HEK293 (cell line): ENCODE measurements around the gene NUDT4.

Experiments
- CTCF ChIA-PET: fragments of 350-600 bp; formaldehyde crosslinking; extraction: SDS; loops from one replicate; lab custom pipeline; 2021; ENCODE audit warnings: antibody characterized with exemption; lab: Yijun Ruan, JAX
- POLR2A ChIA-PET: fragments of 300-600 bp; formaldehyde crosslinking; extraction: SDS; loops from one replicate; lab custom pipeline; 2020; ENCODE audit warnings: antibody characterized with exemption, inconsistent platforms; lab: Yijun Ruan, JAX
- H3K27ac ChIP-seq: fragments of 200-500 bp; sonication (Bioruptor generic); 2 replicates; pipeline ENCODE4 v1.5.1; 2014; ENCODE audit warnings: low read depth, low read length, control low read depth, inconsistent platforms; ENCODE audit errors: extremely low read depth
- H3K36me3 ChIP-seq, 2 experiments: fragments of 200-500 bp in 1 of 2; sonication (Bioruptor generic) in 1 of 2; 1 replicate in 1 of 2; 2 replicates in 1 of 2; pipeline ENCODE4 v1.5.1; 2014 to 2017; ENCODE audit warnings: inconsistent platforms in 2 of 2, low read length in 2 of 2; ENCODE audit not compliant: control insufficient read depth in 2 of 2, insufficient read depth in 1 of 2
- H3K4me1 ChIP-seq: fragments of 200-500 bp; sonication (Bioruptor generic); 2 replicates; pipeline ENCODE4 v1.5.1; 2014; ENCODE audit warnings: mild to moderate bottlenecking, low read length, inconsistent platforms; ENCODE audit not compliant: control insufficient read depth, insufficient read depth
- H3K4me3 ChIP-seq: 2 replicates; pipeline ENCODE4 v1.5.1; 2011; ENCODE audit warnings: low read depth, mild to moderate bottlenecking, control low read depth, low read length, moderate library complexity
- H3K9me3 ChIP-seq: fragments of 200-500 bp; sonication (Bioruptor generic); 2 replicates; pipeline ENCODE4 v1.5.1; 2014; ENCODE audit warnings: low read depth, low read length, inconsistent platforms; ENCODE audit not compliant: control insufficient read depth, insufficient read depth
- FEZF1 ChIP-seq: fragments of 450-650 bp; formaldehyde crosslinking; IDR thresholded peaks from 2 replicates; pipeline ENCODE4 v1.5.1; 2016; ENCODE audit warnings: missing biosample characterization, missing genetic modification characterization
- GLI4 ChIP-seq: fragments of 450-650 bp; formaldehyde crosslinking; IDR thresholded peaks from 2 replicates; pipeline ENCODE4 v1.5.1; 2016; ENCODE audit warnings: missing biosample characterization, missing genetic modification characterization
- GLIS2 ChIP-seq: fragments of 450-650 bp; formaldehyde crosslinking; IDR thresholded peaks from 2 replicates; pipeline ENCODE4 v1.5.1; 2016; ENCODE audit warnings: missing biosample characterization, missing genetic modification characterization
- HOXC10 ChIP-seq: sonication (generic); formaldehyde crosslinking; IDR thresholded peaks from 2 replicates; pipeline ENCODE4 v1.8.1; 2023; ENCODE audit warnings: mild to moderate bottlenecking, missing genetic modification reagents
- KLF9 ChIP-seq: fragments of 450-650 bp; formaldehyde crosslinking; IDR thresholded peaks from 2 replicates; pipeline ENCODE4 v1.5.1; 2016; ENCODE audit warnings: missing biosample characterization, missing genetic modification characterization, low read depth
- PATZ1 ChIP-seq: fragments of 450-650 bp; formaldehyde crosslinking; IDR thresholded peaks from 2 replicates; pipeline ENCODE4 v1.5.1; 2016; ENCODE audit warnings: missing biosample characterization, missing genetic modification characterization
- SCRT2 ChIP-seq: fragments of 450-650 bp; formaldehyde crosslinking; IDR thresholded peaks from 2 replicates; pipeline ENCODE4 v1.5.1; 2016; ENCODE audit warnings: missing biosample characterization, missing genetic modification characterization
- SP2 ChIP-seq: fragments of 450-650 bp; formaldehyde crosslinking; IDR thresholded peaks from 2 replicates; pipeline ENCODE4 v1.5.1; 2016; ENCODE audit warnings: missing biosample characterization, missing genetic modification characterization
- SP3 ChIP-seq: fragments of 450-650 bp; formaldehyde crosslinking; IDR thresholded peaks from 2 replicates; pipeline ENCODE4 v1.5.1; 2016; ENCODE audit warnings: missing biosample characterization, missing genetic modification characterization
- WT1 ChIP-seq: fragments of 450-650 bp; formaldehyde crosslinking; IDR thresholded peaks from 2 replicates; pipeline ENCODE4 v1.5.1; 2016; ENCODE audit warnings: missing biosample characterization, missing genetic modification characterization
- ZBTB1 ChIP-seq: fragments of 450-650 bp; formaldehyde crosslinking; IDR thresholded peaks from 2 replicates; pipeline ENCODE4 v1.5.1; 2016; ENCODE audit warnings: missing biosample characterization, missing genetic modification characterization
- ZBTB20 ChIP-seq: fragments of 450-650 bp; formaldehyde crosslinking; IDR thresholded peaks from 2 replicates; pipeline ENCODE4 v1.5.1; 2016; ENCODE audit warnings: missing biosample characterization, missing genetic modification characterization
- ZBTB44 ChIP-seq: fragments of 450-650 bp; IDR thresholded peaks from 2 replicates; pipeline ENCODE4 v1.5.1; 2018; ENCODE audit warnings: missing biosample characterization, mild to moderate bottlenecking, missing genetic modification characterization
- ZBTB6 ChIP-seq: fragments of 450-650 bp; formaldehyde crosslinking; IDR thresholded peaks from 2 replicates; pipeline ENCODE4 v1.5.1; 2017; ENCODE audit warnings: missing biosample characterization, missing genetic modification characterization
- ZFP69B ChIP-seq: fragments of 450-650 bp; formaldehyde crosslinking; IDR thresholded peaks from 2 replicates; pipeline ENCODE4 v1.5.1; 2016; ENCODE audit warnings: missing biosample characterization, missing genetic modification characterization
- ZIC2 ChIP-seq: fragments of 450-650 bp; formaldehyde crosslinking; IDR thresholded peaks from 2 replicates; pipeline ENCODE4 v1.5.1; 2016; ENCODE audit warnings: missing biosample characterization, missing genetic modification characterization
- ZNF214 ChIP-seq: fragments of 450-650 bp; formaldehyde crosslinking; IDR thresholded peaks from 2 replicates; pipeline ENCODE4 v1.5.1; 2017; ENCODE audit warnings: missing biosample characterization, mild to moderate bottlenecking, missing genetic modification characterization, borderline replicate concordance
- ZNF341 ChIP-seq: fragments of 450-650 bp; formaldehyde crosslinking; IDR thresholded peaks from 2 replicates; pipeline ENCODE4; 2016; ENCODE audit warnings: low read depth, missing biosample characterization, missing genetic modification characterization
- ZNF366 ChIP-seq: fragments of 450-650 bp; formaldehyde crosslinking; conservative IDR thresholded peaks from 2 replicates; pipeline ENCODE4 v1.5.1; 2016; ENCODE audit warnings: missing biosample characterization, missing genetic modification characterization
- ZNF423 ChIP-seq: fragments of 450-650 bp; formaldehyde crosslinking; IDR thresholded peaks from 2 replicates; pipeline ENCODE4 v1.5.1; 2016; ENCODE audit warnings: missing biosample characterization, missing genetic modification characterization
- ZNF433 ChIP-seq: fragments of 450-650 bp; formaldehyde crosslinking; IDR thresholded peaks from 2 replicates; pipeline ENCODE4 v1.5.1; 2016; ENCODE audit warnings: missing biosample characterization, missing genetic modification characterization, low read depth
- ZNF645 ChIP-seq: fragments of 450-650 bp; formaldehyde crosslinking; IDR thresholded peaks from 2 replicates; pipeline ENCODE4; 2016; ENCODE audit warnings: missing biosample characterization, missing genetic modification characterization
- ZNF76 ChIP-seq: fragments of 450-650 bp; formaldehyde crosslinking; IDR thresholded peaks from 2 replicates; pipeline ENCODE4; 2016; ENCODE audit warnings: low read depth, missing biosample characterization, missing genetic modification characterization, borderline replicate concordance

NUDT4 gene

GRCh38 chr12:93440043-93440835, 62.5 kb downstream of the NUDT4 start:
- TF ChIP-seq ZBTB6 (tag by site-specific recombination) (0 out of 2 replicates have a peak, but pooled peaks have one; percentile 9), WT1 (tag by site-specific recombination) (0 out of 2 replicates have a peak, but pooled peaks have one; percentile 14), SCRT2 (tag by site-specific recombination) (0 out of 2 replicates have a peak, but pooled peaks have one; percentile 21), FEZF1 (tag by site-specific recombination) (no peak)
- H3K27ac ChIP-seq = no peak overlapping the region
- CTCF ChIA-PET = interaction anchor here (2.4 kb wide), 1 partner anchor 21 kb away, joined by 11 read pairs; no protein-coding TSS in a partner anchor
- H3K4me1 ChIP-seq = peaks cover 27% of the 10 kb centered on the region
- POLR2A ChIA-PET = no interaction called here
- H3K36me3 ChIP-seq = no peaks in the 10 kb centered on the region
- no peaks in the 10 kb centered on the region for H3K9me3 ChIP-seq
- H3K4me3 ChIP-seq = peak overlapping the region; percentile 97

GRCh38 chr12:93441081-93441616, 63.4 kb downstream of the NUDT4 start:
- peaks cover 27% of the 10 kb centered on the region for H3K4me1 ChIP-seq
- ChIA-PET CTCF (interaction anchor here (1.4 kb wide), 1 partner anchor 21 kb away, joined by 4 read pairs; no protein-coding TSS in a partner anchor), POLR2A (interaction anchor here (0.5 kb wide), 1 partner anchor 334 kb away, joined by 3 read pairs; no protein-coding TSS in a partner anchor)
- H3K36me3 ChIP-seq = no peaks in the 10 kb centered on the region
- H3K9me3 ChIP-seq = no peaks in the 10 kb centered on the region
- TF ChIP-seq KLF9 = peak; percentile 14; the same call in 1 of the 2 replicates
- peak; percentile 93 for TF ChIP-seq ZBTB20 (tag by site-specific recombination)
- TF ChIP-seq ZNF433 (tag by site-specific recombination) = no peak
- peak; percentile 41; the same call in 1 of the 2 replicates for TF ChIP-seq PATZ1 (tag by site-specific recombination)
- TF ChIP-seq SP2 (tag by site-specific recombination) = no peak
- no peak for TF ChIP-seq ZNF76 (tag by site-specific recombination)
- TF ChIP-seq ZIC2 = peak; percentile 86
- 0 out of 2 replicates have a peak, but pooled peaks have one; percentile 28 for TF ChIP-seq ZNF366 (tag by site-specific recombination)
- TF ChIP-seq GLIS2 = peak; percentile 77
- no peak for TF ChIP-seq ZNF214 (tag by site-specific recombination)
- H3K27ac ChIP-seq = peak overlapping the region; percentile 94
- H3K4me3 ChIP-seq = peak overlapping the region; percentile 97

- no peaks in the 10 kb centered on the region for H3K36me3 ChIP-seq
- peak within 1 kb of the TSS; percentile 94 for H3K27ac ChIP-seq
- POLR2A ChIA-PET = interaction anchor here (0.9 to 1.0 kb wide), 2 partner anchors 12 to 26 kb away, joined by 4 to 7 read pairs; partner anchors contain the start of gene MRPL42
- H3K9me3 ChIP-seq = no peaks in the 10 kb centered on the region
- H3K4me3 ChIP-seq = peak within 1 kb of the TSS; percentile 97
- peaks cover 26% of the 10 kb centered on the region for H3K4me1 ChIP-seq
- CTCF ChIA-PET = interaction anchor here (1.4 kb wide), 1 partner anchor 22 kb away, joined by 4 read pairs; no protein-coding TSS in a partner anchor
- TF ChIP-seq ZBTB44 (tag by site-specific recombination) = no peak
- TF ChIP-seq GLI4 (tag by site-specific recombination) = no peak
- TF ChIP-seq FEZF1 (tag by site-specific recombination) = no peak
- TF ChIP-seq SP3 (tag by site-specific recombination) = peak; percentile 74
- TF ChIP-seq ZNF423 (tag by site-specific recombination) = no peak
- TF ChIP-seq ZNF645 (tag by site-specific recombination) = no peak
- TF ChIP-seq ZBTB1 (tag by site-specific recombination) = peak; percentile 88
- no peak for TF ChIP-seq ZNF341 (tag by site-specific recombination)
- TF ChIP-seq HOXC10 = 0 out of 2 replicates have a peak, but pooled peaks have one; percentile 15
- peak; percentile 39; the same call in 1 of the 2 replicates for TF ChIP-seq ZFP69B (tag by site-specific recombination)
Observed at GRCh38 chr12:93441617-93442410, 64.1 kb downstream of the NUDT4 start, which contains the start of gene UBE2N. TSS of gene UBE2N (minus strand) at chr12:93441947. CDS start at chr12:93441884, 63 bp downstream.
